ENCODE results near the gene TOP3B.
"Not testable (repeated sequence)": the region's sequence is repeated elsewhere in the genome, so short reads cannot be mapped to it uniquely, and the experiment has no call there.

Gene TOP3B

GRCh38 chr22:21948390-21948789 lies 34.2 kb downstream of the TOP3B start:
- no peaks in the 10 kb centered on the region for H3K9me3 Mint-ChIP-seq
- no peak for DNase-seq (ENCODE audit: low spot score in 2 of 2)
- H3K36me3 Mint-ChIP-seq (ENCODE audit: insufficient read depth), result peaks cover 9% of the 10 kb centered on the region
- peaks cover 55% of the 10 kb centered on the region for H3K4me1 Mint-ChIP-seq
- no peaks in the 10 kb centered on the region for H3K27me3 Mint-ChIP-seq
- H3K27ac Mint-ChIP-seq (ENCODE audit: low read depth), result peak overlapping the region; percentile 51
- H3K4me3 Mint-ChIP-seq, result no peak overlapping the region
- ATAC-seq (replicated peaks; ENCODE audit: extremely low read depth, poor library complexity, severe bottlenecking), result no peak

GRCh38 chr22:21947040-21948014 lies 35.3 kb downstream of the TOP3B start:
- ATAC-seq (replicated peaks; ENCODE audit: extremely low read depth, poor library complexity, severe bottlenecking), result no peak
- peaks cover 49% of the 10 kb centered on the region for H3K4me1 Mint-ChIP-seq
- no peak overlapping the region for H3K27ac Mint-ChIP-seq (ENCODE audit: low read depth)
- H3K27me3 Mint-ChIP-seq, result no peaks in the 10 kb centered on the region
- no peaks in the 10 kb centered on the region for H3K9me3 Mint-ChIP-seq
- H3K4me3 Mint-ChIP-seq, result no peak overlapping the region
- H3K36me3 Mint-ChIP-seq (ENCODE audit: insufficient read depth), result peaks cover 3% of the 10 kb centered on the region
- no peak for DNase-seq (ENCODE audit: low spot score in 2 of 2)

GRCh38 chr22:21946262-21946925 lies 36.2 kb downstream of the TOP3B start:
- no peaks in the 10 kb centered on the region for H3K27me3 Mint-ChIP-seq
- no peak for ATAC-seq (replicated peaks; ENCODE audit: extremely low read depth, poor library complexity, severe bottlenecking)
- no peaks in the 10 kb centered on the region for H3K36me3 Mint-ChIP-seq (ENCODE audit: insufficient read depth)
- H3K4me1 Mint-ChIP-seq, result peaks cover 42% of the 10 kb centered on the region
- no peak overlapping the region for H3K4me3 Mint-ChIP-seq
- H3K9me3 Mint-ChIP-seq, result no peaks in the 10 kb centered on the region
- no peak for DNase-seq (ENCODE audit: low spot score in 2 of 2)
- H3K27ac Mint-ChIP-seq (ENCODE audit: low read depth), result peak overlapping the region; percentile 65

GRCh38 chr22:21945453-21946261 lies 36.9 kb downstream of the TOP3B start:
- H3K36me3 Mint-ChIP-seq (ENCODE audit: insufficient read depth), result no peaks in the 10 kb centered on the region
- no peak overlapping the region for H3K4me3 Mint-ChIP-seq
- H3K9me3 Mint-ChIP-seq, result no peaks in the 10 kb centered on the region
- H3K27me3 Mint-ChIP-seq, result no peaks in the 10 kb centered on the region
- peaks cover 35% of the 10 kb centered on the region for H3K4me1 Mint-ChIP-seq
- peak overlapping the region; percentile 65 for H3K27ac Mint-ChIP-seq (ENCODE audit: low read depth)
- ATAC-seq (replicated peaks; ENCODE audit: extremely low read depth, poor library complexity, severe bottlenecking) (no peak), DNase-seq (ENCODE audit: low spot score in 2 of 2) (no peak)

- Mint-ChIP-seq H3K36me3 (ENCODE audit: insufficient read depth) (no peaks in the 10 kb centered on the region), H3K9me3 (no peaks in the 10 kb centered on the region), H3K27me3 (no peaks in the 10 kb centered on the region), H3K4me1 (peaks cover 30% of the 10 kb centered on the region), H3K27ac (ENCODE audit: low read depth) (no peak overlapping the region), H3K4me3 (no peak overlapping the region)
- DNase-seq (ENCODE audit: low spot score in 2 of 2), result no peak
- ATAC-seq (replicated peaks; ENCODE audit: extremely low read depth, poor library complexity, severe bottlenecking), result no peak
Measured at GRCh38 chr22:21944871-21945270, 37.7 kb downstream of the TOP3B start.

GRCh38 chr22:21943571-21944448 lies 38.8 kb downstream of the TOP3B start:
- no peak overlapping the region for H3K4me3 Mint-ChIP-seq
- peak overlapping the region; percentile 35 for H3K27ac Mint-ChIP-seq (ENCODE audit: low read depth)
- H3K4me1 Mint-ChIP-seq, result peaks cover 33% of the 10 kb centered on the region
- no peak for ATAC-seq (replicated peaks; ENCODE audit: extremely low read depth, poor library complexity, severe bottlenecking)
- no peaks in the 10 kb centered on the region for H3K9me3 Mint-ChIP-seq
- no peaks in the 10 kb centered on the region for H3K36me3 Mint-ChIP-seq (ENCODE audit: insufficient read depth)
- no peak for DNase-seq (ENCODE audit: low spot score in 2 of 2)
- H3K27me3 Mint-ChIP-seq, result no peaks in the 10 kb centered on the region

- DNase-seq (ENCODE audit: low spot score in 2 of 2), result no peak
- ATAC-seq (replicated peaks; ENCODE audit: extremely low read depth, poor library complexity, severe bottlenecking), result no peak
- H3K36me3 Mint-ChIP-seq (ENCODE audit: insufficient read depth), result no peaks in the 10 kb centered on the region
- no peak overlapping the region for H3K27ac Mint-ChIP-seq (ENCODE audit: low read depth)
- H3K27me3 Mint-ChIP-seq, result no peaks in the 10 kb centered on the region
- no peaks in the 10 kb centered on the region for H3K9me3 Mint-ChIP-seq
- H3K4me1 Mint-ChIP-seq, result peaks cover 37% of the 10 kb centered on the region
- no peak overlapping the region for H3K4me3 Mint-ChIP-seq
Measured at GRCh38 chr22:21942407-21943343, 39.9 kb downstream of the TOP3B start.

GRCh38 chr22:21941921-21942320 lies 40.7 kb downstream of the TOP3B start:
- Mint-ChIP-seq H3K4me1 (peaks cover 35% of the 10 kb centered on the region), H3K27ac (ENCODE audit: low read depth) (no peak overlapping the region), H3K4me3 (no peak overlapping the region), H3K36me3 (ENCODE audit: insufficient read depth) (no peaks in the 10 kb centered on the region), H3K27me3 (no peaks in the 10 kb centered on the region), H3K9me3 (no peaks in the 10 kb centered on the region)
- no peak for ATAC-seq (replicated peaks; ENCODE audit: extremely low read depth, poor library complexity, severe bottlenecking)
- DNase-seq (ENCODE audit: low spot score in 2 of 2), result no peak

- Mint-ChIP-seq H3K4me3 (no peak overlapping the region), H3K27me3 (no peaks in the 10 kb centered on the region), H3K27ac (ENCODE audit: low read depth) (peak overlapping the region; percentile 41), H3K4me1 (peaks cover 34% of the 10 kb centered on the region), H3K9me3 (no peaks in the 10 kb centered on the region), H3K36me3 (ENCODE audit: insufficient read depth) (no peaks in the 10 kb centered on the region)
- no peak for DNase-seq (ENCODE audit: low spot score in 2 of 2)
- ATAC-seq (replicated peaks; ENCODE audit: extremely low read depth, poor library complexity, severe bottlenecking), result no peak
Measured at GRCh38 chr22:21940521-21940920, 42.1 kb downstream of the TOP3B start.

GRCh38 chr22:21939935-21940334 lies 42.7 kb downstream of the TOP3B start:
- not testable (repeated sequence) for H3K4me3 Mint-ChIP-seq; H3K9me3 Mint-ChIP-seq; H3K36me3 Mint-ChIP-seq (ENCODE audit: insufficient read depth); H3K27me3 Mint-ChIP-seq; DNase-seq (ENCODE audit: low spot score in 2 of 2); ATAC-seq (replicated peaks; ENCODE audit: extremely low read depth, poor library complexity, severe bottlenecking)
- Mint-ChIP-seq H3K27ac (ENCODE audit: low read depth) (peak overlapping the region; percentile 41), H3K4me1 (peaks cover 34% of the 10 kb centered on the region)

GRCh38 chr22:21939461-21939913 lies 43.1 kb downstream of the TOP3B start:
- Mint-ChIP-seq H3K36me3 (ENCODE audit: insufficient read depth) (no peaks in the 10 kb centered on the region), H3K9me3 (no peaks in the 10 kb centered on the region), H3K4me1 (peaks cover 34% of the 10 kb centered on the region), H3K27ac (ENCODE audit: low read depth) (peak overlapping the region; percentile 41), H3K27me3 (no peaks in the 10 kb centered on the region), H3K4me3 (peak overlapping the region; percentile 85)
- no peak for ATAC-seq (replicated peaks; ENCODE audit: extremely low read depth, poor library complexity, severe bottlenecking)
- no peak for DNase-seq (ENCODE audit: low spot score in 2 of 2)

Data from central memory CD8-positive, alpha-beta T cell (primary cell).